Stimulated activated CD8-positive, alpha-beta memory T cell treated with anti-CD3 and anti-CD28 coated beads, Interleukin-4, amount 100 ng/mL, for 1 hour (primary cell): ENCODE measurements around the gene LMBRD1.
"Not testable (repeated sequence)": the region's sequence is repeated elsewhere in the genome, so short reads cannot be mapped to it uniquely, and the experiment has no call there.

Experiments used
- DNase-seq, 2 donors: peaks; one replicate each; pipeline ENCODE4 v3.0.0-alpha.2; 2020; ENCODE audit warnings: low read depth in 2 of 2, low spot score in 1 of 2

LMBRD1 gene

DNA sequence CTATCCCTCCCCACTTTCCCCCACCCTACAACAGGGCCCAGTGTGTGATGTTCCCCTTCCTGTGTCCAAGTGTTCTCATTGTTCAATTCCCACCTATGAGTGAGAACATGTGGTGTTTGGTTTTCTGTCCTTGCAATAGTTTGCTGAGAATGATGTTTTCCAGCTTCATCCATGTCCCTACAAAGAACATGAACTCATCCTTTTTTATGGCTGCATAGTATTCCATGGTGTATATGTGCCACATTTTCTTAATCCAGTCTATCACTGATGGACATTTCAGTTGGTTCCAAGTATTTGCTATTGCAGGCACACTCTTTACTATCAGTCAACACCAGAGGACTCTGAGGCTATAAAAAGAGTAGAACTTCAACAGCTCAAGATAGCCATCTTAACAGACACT is 2.0 kb upstream of the LMBRD1 start:
- not testable (repeated sequence) for DNase-seq

DNA sequence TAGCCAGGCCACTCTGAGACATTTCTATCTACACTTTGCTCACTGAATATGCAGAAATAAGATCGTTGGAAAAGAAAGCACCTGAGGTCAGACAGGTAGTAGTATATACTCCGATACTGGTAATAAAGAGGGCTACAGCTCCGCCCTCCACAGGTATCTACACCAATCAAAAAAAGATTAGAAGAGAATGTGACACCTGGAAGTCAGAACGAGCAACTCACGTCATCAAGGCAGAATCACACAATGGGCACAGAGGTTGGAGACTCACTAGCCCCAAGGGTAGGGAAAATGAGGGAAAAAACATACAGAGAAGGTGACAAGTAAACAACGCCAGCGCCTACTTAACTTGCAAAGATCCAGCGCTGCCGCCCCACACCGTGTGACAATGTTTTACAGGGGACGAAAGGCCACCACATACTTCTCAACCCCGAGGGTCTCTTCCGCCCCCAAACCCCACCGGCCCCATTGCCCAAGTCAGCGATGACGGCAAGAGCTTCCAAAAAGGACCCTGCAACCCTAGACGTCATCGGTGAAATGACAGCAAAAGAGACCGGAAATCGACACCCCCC is 653 bp downstream of the LMBRD1 start:
- no peak for DNase-seq

DNA sequence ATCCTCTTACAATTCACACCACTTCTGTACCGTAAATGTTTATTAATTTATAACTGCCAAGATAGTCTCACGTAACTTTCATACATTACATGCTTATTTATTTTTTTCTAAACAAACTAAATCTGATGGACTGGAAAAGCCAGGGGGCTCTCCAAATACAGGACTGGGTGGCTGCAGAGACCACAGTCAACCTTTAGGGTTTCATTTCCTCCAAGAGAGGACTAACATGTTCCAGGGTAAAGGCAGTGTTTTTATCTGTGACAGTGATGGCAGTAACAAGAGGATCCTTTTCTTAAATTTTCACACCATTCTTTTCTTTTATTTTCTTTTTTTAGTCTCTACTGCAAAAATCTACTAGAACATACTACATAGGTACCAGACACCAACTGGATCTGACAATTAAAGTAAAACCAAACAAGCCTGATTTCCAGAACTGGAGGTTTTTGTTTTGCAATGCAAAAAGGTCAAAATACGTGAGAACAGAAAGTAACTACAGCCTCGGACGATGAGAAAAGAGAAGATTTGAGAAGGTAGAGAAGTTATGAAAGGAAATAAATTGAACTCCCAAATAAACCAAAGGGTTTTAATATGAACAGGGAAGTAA is 1.2 kb downstream of the LMBRD1 start:
- DNase-seq: no peak

DNA sequence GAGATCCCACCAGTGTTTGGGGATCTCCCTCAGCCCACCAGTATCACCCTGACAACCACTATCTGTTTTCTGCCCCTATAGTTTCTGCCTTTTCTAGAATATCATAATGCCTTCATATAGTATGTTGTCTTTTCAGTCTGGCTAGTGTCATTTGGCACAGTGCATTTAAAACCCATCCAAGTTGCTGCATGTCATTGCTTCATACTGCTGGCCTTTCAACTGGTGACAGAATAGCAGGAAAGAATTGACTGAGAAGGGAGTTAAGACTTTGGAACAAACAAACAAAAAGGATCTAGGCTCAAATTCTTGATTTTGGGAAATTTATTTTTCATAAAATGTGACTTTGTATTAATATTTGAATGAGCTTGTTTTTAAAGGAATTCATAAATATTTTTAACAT is 4.5 kb downstream of the LMBRD1 start:
- DNase-seq: no peak

DNA sequence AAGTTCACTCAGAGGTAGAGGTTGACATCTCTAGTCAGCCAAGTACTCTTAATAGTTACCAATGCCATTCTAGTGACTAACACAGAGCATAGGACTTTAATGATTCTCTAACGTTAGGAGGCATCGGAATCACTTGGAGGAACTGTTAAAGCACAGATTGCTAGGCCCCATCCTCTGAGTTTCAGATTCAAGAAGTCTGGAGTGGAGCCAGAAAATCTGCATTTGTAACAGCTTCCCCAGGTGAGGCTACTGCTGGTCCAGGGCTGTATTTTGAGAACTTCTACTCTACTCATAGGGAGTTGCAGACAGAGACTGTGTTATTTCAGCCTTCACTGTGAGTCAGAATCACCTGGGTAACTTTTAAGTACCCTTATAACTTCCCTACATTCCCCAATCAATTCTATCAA is 5.7 kb downstream of the LMBRD1 start:
- no peak for DNase-seq

DNA sequence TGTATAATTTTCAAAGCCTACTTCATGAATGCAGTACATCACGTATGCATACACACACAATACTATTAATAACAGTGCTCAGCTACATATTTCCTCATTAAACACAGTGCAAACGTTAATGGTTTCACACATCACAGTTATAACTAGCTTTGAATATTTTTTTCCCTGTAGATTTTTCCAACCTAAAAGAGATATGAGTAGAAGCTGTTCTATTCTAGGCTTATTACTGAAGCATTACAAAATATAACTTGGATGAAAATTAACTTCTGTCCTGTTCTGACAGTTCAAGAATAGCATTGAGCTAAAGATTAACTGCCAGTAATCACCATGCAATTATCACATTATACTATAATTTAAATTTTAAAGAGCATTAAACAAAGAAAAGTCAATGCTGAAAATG is 6.2 kb downstream of the LMBRD1 start:
- DNase-seq: no peak

DNA sequence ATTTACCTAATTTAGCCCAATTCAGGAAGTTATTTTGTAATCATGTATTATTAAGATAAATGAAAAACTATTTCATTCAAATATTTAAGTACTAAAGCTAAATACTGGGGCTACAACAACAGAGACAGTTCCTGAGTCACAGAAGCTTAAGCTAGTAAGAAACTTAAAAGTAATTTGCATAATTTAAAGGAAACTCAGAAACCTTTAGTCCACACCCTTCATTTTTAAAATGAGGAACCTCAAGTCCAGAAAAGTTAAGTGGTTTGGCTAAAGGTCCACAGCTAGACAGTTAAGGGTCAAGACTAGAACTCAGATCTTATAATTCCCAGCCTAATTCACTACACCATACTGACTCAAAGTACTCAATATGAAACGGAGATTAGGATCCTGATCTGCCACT is 7.2 kb downstream of the LMBRD1 start:
- DNase-seq: no peak

DNA sequence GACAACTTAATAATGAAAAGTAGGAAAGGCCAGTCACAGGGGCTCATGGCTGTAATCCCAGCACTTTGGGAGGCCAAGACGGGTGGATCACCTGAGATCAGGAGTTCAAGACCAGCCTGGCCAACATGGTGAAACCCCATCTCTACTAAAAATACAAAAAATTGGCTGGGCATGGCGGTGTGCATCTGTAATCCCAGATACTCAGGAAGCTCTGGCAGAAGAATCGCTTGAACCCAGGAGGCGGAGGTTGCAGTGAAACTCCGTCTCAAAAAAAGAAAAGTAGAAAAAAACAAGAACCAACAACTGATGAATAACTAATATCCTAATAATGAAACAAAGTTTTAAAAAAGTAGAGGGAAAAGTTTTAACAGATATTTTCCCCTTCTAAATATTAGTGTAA is 9.4 kb downstream of the LMBRD1 start:
- DNase-seq: not testable (repeated sequence)

DNA sequence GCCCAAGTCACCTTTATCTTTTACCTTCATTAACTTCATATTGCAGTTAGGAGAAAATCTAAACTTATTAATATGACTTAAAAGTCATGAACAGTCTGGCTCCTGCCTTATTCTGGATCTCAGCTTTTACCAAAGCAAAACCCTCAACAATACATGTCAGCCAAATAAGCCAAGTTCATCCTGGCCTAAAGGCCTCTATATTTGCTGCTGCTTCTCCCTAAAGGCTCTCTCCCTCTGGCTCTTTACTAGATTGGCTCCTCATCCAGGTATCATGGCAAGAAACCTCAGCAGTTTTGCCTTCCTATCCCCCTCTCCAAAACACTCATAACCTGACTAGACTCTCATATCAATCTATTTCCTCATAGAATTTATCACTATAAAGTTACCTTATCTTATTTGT is 11.1 kb downstream of the LMBRD1 start:
- DNase-seq: no peak

DNA sequence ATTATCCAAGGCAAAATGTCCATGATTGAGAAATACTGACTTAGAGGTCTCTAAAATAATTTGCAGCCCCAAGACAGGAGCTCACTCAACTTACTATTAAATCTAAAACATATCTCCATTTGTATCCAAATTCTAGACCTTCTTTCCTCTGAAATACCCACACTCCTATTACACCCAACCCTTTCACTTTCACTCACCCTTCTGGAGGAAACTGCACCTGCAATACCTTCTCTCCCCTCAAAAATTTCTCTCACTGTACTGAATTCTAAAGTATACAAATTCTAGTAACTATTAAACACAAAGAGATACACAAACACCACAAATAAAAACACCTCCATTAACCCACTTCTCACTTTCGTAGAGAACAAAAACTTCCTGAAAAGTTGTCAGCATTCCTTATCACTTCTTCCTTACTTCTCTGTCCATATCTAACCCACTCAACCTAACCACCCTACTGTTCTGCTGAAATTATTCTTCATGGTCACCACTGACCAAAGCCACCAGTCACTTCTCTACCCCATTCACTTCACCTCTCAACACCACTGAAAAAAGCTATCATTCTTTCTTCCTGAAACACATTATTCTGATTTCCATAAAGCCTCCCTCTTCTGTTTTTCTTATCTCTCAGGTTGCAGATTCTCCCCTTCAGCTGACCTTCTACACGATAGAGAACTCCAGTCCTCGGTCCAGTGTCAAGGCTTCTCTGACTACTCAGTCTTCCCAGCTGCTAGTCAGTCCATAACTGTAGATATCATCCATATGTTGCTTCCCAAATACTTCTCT is 12.0 kb downstream of the LMBRD1 start:
- no peak for DNase-seq

DNA sequence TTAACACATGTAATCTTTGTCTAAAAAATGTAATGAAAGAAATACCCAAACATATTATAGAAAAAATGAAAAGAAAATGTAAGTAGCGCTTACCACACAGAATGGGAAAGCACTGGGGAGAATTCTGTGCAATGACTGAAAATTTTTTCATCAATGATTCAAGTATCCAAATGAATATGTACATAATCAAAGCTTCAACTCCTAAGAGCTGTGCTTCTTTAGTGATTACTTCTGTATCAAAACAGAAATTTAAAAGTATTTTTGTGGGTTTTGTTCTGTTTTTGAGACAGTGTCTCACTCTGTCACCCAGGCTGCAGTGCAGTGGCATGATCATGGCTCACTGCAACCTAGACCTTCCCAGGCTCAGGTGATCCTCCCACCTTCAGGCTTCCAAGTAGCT is 13.7 kb downstream of the LMBRD1 start:
- DNase-seq: no peak

DNA sequence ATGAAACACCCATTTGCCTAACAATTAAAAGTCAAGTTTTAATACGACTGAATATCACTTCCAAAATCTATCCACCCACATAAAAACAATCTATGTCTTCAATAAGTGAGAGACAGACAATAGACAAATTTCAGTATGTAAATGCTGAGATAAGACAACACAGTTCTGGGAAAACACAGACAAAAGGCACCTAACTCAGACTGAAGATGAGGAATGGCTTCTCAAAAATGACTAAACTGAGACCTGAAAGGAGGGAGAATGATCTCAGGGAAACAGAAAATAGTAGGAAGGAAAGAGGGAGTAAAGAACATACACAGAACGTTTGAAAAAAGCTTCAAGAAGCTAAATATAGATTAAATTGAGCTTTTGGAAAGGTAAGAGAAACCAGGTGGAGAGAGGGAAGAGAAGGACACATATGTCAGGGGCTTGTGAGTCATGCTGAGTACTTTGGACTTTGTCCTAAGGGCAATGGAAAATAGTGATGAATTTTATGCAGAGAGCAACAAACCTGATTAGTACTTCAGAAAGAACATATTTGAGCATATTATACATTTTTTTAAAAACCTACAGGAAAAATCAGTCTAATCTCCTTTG is 16.1 kb downstream of the LMBRD1 start:
- DNase-seq: no peak

DNA sequence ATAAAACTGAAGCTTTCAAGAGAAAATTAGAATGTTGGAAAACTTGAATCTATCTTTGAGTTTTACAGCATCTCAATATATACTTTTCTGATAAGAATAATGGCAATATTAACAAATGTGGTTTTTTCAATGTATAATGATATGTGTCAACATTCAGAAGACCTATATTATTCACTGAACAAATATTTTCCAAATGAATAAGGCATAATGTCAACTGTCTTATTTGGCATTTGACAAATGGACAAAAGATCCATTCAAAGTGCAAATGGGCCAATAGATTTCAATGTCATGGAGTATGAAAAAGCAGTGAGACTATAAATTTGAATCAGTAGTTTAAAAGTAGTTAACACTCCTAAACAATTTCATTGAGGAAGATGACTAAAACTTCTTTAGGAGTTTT is 20.9 kb downstream of the LMBRD1 start:
- no peak for DNase-seq

DNA sequence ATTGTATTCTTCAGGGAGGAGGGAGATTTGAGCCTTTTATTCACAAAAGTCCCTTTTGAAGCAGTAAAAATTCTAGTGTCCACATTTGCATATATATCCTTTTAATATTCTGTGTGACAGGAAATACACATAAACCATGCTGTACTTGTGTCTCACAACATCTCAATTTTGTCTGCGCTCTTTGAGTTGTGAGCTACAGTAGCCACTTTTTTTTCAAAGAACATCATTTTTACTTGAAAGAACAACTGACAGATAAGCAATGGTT is 21.3 kb downstream of the LMBRD1 start:
- DNase-seq: no peak

DNA sequence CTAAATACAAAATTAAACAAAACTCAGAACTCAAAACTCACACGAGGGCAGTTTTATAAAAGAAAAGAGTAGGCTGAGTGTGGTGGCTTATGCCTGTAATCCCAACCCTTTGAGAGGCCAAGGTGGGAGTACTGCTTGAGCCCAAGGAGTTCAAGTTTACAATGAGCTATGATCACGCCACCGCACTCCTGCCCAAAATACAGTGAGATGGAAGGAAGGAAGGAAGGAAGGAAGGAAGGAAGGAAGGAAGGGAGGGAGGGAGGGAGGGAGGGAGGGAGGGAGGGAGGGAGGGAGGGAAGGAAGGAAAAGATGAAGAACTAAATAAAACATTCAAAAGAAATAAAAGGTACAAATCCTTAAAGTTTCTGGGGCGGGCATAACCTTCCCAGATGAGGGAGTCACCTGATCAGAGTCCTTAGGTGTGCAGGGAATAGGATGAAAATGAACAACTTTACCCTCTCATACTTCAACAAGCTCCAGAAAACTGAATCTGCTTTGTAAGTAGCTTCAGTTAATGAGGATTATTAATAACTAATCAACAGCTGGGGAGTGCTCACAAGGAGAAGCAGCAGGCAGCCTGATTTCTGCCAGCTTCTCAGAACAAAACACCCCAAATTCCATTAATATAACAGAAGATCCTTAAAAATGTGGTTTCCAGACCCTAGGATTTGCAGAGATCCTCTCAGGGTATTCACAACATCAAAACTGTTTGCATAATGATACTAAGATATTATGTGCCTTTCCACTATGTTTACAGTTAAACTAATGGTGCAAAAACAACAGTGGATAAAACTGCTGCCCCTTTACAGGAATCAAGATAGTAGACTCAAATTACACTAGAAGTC is 21.8 kb downstream of the LMBRD1 start:
- no peak for DNase-seq

DNA sequence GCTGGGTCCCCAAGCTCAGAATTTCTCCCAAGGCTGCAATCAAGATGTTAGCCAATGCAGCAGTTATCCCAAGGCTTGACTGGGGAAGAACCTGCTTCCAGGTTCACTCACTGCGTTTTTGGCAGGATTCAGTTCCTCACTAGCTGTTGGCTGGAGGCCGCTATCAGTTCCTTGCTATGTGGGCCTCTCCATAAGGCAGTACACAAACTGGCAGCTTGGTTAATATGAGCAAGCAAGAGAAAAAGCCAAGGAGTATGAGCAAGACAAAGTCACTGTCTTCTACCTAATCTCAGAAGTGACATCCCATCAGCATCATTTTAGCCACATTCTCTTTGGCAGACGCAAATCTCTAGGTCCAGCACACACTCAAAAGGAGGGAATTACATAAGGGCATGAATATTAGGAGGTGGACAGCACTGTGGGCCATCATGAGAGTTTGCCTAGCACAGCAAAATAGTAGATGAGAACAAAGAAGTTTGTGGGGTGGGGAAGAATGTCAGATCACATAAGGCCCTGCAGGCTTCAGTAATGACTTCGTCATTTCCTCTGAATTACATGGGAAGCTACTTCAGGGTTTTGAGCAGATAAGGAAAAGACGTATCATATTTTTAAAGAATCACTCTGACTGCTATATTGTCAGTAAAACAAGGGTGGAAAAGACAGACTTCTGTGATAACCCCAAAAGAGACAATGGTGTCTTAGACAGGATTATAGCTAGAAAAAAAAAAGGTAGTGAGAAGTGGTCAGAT is 25.5 kb downstream of the LMBRD1 start:
- DNase-seq: no peak

DNA sequence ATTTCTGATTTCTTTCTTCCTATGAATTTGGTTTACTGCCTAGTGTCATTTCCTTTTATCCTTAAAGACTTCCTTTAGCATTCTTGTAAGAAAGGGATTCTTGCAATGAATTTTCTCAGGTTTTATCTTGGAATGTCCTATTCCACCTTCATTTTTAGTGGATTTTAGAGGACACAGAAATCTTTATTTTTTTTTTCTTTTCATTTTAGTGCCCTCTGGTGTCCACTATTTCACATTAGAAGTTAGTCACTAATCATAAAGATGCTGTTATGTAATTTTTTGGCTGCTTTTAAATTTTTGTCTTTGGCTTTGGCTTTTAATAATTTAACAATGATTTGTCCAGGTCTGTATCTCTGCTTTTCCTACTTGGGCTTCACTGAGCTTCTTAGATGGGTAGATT is 28.1 kb downstream of the LMBRD1 start:
- no peak for DNase-seq

DNA sequence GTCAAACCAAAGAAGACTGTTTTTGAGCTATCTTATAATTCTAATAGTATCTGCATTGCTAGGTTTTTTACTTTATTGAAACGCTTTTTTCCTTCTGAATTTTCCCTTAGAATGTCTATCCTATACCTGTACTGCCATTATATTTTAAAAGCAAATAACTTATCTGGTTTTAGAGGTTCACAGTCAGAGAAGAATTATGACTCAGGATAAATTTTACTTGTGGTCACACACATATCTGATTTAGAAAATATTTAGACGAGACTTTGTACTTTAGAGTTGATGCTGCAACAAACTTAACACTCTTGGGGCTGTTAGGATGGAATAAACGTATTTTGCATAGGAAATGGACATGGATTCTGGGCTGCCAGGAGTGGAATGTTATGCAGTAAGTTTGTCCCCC is 33.0 kb downstream of the LMBRD1 start:
- no peak for DNase-seq

DNA sequence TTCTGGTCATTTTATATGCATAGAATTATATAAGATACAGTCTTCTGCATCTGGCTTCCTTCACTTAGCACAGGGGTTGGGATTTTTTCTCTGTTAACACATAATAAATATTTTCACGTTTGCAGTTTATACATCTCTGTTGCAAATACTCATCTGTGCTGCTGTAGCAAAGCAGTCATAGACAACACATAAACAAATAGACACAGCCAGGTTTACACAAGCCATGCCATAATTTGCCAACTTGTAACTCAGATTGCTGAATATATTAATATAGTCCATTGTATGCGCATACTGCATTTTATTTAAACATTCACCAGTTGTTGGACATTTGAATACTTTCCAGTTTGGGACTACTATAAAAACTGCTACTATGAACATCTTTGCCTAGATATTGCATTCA is 35.0 kb downstream of the LMBRD1 start:
- DNase-seq: no peak

DNA sequence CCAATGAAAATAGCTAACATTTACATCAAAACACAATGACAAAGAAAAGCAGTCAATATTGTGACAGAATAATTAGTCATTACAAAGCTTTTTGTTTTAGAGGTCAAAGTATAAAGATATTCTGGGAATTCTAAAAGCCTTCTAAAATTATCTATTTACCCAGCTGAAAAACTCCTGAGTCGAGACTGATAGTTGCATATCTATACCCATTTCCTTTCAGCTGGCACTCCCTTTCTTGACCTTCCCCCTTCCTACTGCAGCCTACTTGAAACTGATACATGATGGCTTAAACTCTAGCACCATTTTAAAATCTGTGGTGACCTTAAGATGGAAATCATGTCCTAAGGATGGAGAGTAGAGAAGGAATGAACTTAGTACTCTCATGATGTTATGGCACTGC is 38.6 kb downstream of the LMBRD1 start:
- DNase-seq: no peak

DNA sequence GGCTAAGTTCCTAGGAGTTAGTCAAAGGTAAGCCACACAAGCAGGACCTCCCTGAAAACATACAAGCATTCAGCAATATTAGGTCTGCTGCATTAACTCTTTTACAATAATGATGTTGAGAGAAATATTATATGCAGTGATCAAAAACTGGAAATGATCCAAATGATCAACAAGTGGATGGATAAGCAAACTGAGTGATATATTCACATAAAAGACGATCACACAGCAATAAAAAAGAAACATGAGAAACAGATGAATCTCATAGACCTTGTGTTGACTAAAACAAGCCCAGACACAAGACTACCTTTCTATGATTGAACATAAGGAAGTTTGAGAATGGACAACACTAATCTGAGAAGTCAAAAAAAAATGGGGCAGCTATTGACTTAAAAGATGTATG is 39.9 kb downstream of the LMBRD1 start:
- no peak for DNase-seq
